RWPE1 (cell line): Measurements from ENCODE around the gene GJA4.

Experiments
- CTCF ChIA-PET: fragments of 350-600 bp; sonication (Branson Sonifier 250); formaldehyde crosslinking; extraction: SDS; loops from one replicate; lab custom pipeline; 2021; lab: Yijun Ruan, JAX
- POLR2A ChIA-PET: fragments of 400-600 bp; formaldehyde crosslinking; extraction: SDS; loops from one replicate; lab custom pipeline; 2020; ENCODE audit warnings: antibody characterized with exemption; ENCODE audit not compliant: low non-redundant PET; lab: Yijun Ruan, JAX
- DNase-seq: peaks from one replicate; pipeline ENCODE4 v3.0.0; 2012; ENCODE audit warnings: low spot score
- H3K27ac ChIP-seq: fragments of 450-650 bp; 2 replicates; pipeline ENCODE4 v1.5.1; 2017
- CTCF ChIP-seq: fragments of 450-650 bp; conservative IDR thresholded peaks from 2 replicates; pipeline ENCODE4 v1.5.1; 2017; ENCODE audit warnings: low read depth, mild to moderate bottlenecking

GJA4 gene

GRCh38 chr1:34833711-34834110 lies 40.9 kb downstream of the GJA4 start:
- no peak for TF ChIP-seq CTCF
- ChIA-PET POLR2A (no interaction called here), CTCF (interaction anchor here (1.0 kb wide), 1 partner anchor 19 kb away, joined by 4 read pairs; no protein-coding TSS in a partner anchor)
- no peak for DNase-seq
- H3K27ac ChIP-seq = no peak overlapping the region

DNA sequence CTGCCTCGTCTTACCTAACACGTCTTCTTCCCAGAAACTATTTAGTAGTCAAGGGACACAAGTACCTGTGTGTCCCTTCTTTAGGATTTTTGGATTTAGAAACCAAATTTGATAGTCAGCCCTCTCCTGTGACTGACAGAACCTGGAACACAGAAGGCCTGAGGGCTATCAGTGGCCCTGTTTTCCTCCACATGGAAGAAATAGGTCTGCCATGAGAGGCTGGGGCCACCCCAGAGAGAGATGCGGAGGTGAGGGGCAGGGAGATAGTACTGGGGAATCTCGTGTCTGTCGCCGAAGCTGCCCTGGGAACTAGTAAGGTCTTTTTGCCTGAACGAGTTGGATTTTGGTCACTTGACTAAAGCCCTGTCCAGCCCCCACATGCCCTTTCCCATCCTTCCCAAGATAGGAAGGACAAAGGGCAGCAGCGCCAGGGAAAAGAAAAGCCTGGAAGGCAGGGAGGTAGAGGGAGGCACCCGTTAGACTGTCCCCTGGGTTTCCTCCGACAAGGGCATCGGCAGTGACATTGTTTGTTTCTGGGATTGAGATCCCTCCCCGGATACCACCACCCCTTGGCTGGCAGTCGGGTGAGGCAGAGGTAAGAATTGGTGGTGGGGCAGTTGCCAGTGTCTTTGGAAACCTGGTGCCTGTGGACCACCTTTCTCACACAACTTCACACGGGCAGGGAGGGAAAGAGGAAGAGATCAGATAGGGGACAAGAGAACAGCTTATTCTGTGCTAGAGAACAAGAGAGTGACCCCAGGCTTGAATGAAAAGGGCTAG lies 46.9 kb downstream of the GJA4 start:
- H3K27ac ChIP-seq = no peak overlapping the region
- no peak for DNase-seq
- TF ChIP-seq CTCF = no peak
- POLR2A ChIA-PET = no interaction called here
- CTCF ChIA-PET = no interaction called here

- no peak for DNase-seq
- H3K27ac ChIP-seq = no peak overlapping the region
- ChIA-PET POLR2A (no interaction called here), CTCF (interaction anchor here (0.6 kb wide), 1 partner anchor 911 kb away, joined by 3 read pairs; no protein-coding TSS in a partner anchor)
- TF ChIP-seq CTCF = no peak
Observed at GRCh38 chr1:34840426-34840825, 47.6 kb downstream of the GJA4 start.

GRCh38 chr1:34842073-34842472 lies 49.3 kb downstream of the GJA4 start:
- no peak for DNase-seq
- POLR2A ChIA-PET = no interaction called here
- TF ChIP-seq CTCF = no peak
- CTCF ChIA-PET = no interaction called here
- no peak overlapping the region for H3K27ac ChIP-seq

DNA sequence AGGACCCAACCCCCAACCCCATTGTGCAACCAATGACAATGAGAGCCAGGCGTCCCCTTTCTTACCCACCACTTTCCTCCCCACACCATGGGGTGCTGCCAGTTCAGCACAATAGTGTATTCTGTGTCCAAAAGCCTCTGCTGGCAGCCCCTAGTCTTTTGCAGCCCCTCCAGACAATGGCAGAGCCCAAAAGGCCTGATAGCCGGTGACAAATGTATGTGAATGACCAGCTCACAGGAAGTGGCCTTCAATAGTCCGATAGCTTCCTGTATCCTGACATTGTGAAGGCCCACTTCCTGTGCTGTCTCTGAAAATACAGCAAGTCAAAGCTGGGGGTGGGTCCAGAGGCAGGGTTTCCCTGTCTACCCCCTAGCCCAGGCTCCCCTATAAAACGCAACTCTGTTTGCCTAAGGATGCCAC lies 50.2 kb downstream of the GJA4 start:
- TF ChIP-seq CTCF = no peak
- DNase-seq = no peak
- ChIA-PET CTCF (no interaction called here), POLR2A (no interaction called here)
- H3K27ac ChIP-seq = no peak overlapping the region

- POLR2A ChIA-PET = no interaction called here
- no peak for TF ChIP-seq CTCF
- CTCF ChIA-PET = no interaction called here
- H3K27ac ChIP-seq = no peak overlapping the region
- DNase-seq = no peak
Observed at GRCh38 chr1:34843392-34844251, 50.8 kb downstream of the GJA4 start.
